Measurements from ENCODE around the gene LYSMD1.

- TF ChIP-seq CTCF (conservative IDR thresholded peaks at IDR 0.05; ENCODE audit: low read length): no peak
- TF ChIP-seq EZH2phosphoT487 (IDR thresholded peaks at IDR 0.05; ENCODE audit: borderline replicate concordance, low read depth, low read length): no peak
Observed at GRCh38 chr1:151192047-151192446, 26.3 kb upstream of the LYSMD1 start.
